HepG2 (cell line): ENCODE results near the gene FSIP1. TPM values are rescaled to one million over a fixed set of nuclear protein-coding genes. Genes with fewer than 3 reads are reported as not detected.

Source experiments
- BORCS8-MEF2B ChIP-seq: sonication (generic); formaldehyde crosslinking; IDR thresholded peaks from 2 replicates; pipeline ENCODE4 v1.8.0; 2022; ENCODE audit warnings: mild to moderate bottlenecking, missing genetic modification reagents
- MED13 ChIP-seq: sonication (generic); formaldehyde crosslinking; IDR thresholded peaks from 2 replicates; pipeline ENCODE4 v1.5.0; 2020; ENCODE audit warnings: missing genetic modification reagents
- ZNF607 ChIP-seq: sonication (generic); formaldehyde crosslinking; IDR thresholded peaks from 2 replicates; pipeline ENCODE4 v1.5.1; 2020; ENCODE audit warnings: missing genetic modification reagents, mild to moderate bottlenecking, borderline replicate concordance
- polyA plus RNA-seq, 8 experiments: library from polyadenylated mRNA; depleted of rRNA in 3 of 8; stranded (reverse) in 7 of 8; unstranded in 1 of 8; fragments of >200 nt; fragmentation: Illumina TruSeq in 4 of 8; extraction: Trizol in 4 of 8; gene quantifications; 2 replicates each; pipeline versions ENCODE4 v1.2.1 to v1.2.3, GENCODE V29; 2011 to 2016; ENCODE audit warnings: low read depth in 4 of 8, missing spikeins in 1 of 8, mixed read lengths in 1 of 8; ENCODE audit not compliant: insufficient read depth in 1 of 8
- total RNA-seq, 5 experiments: library from RNA; depleted of rRNA; stranded (reverse); fragments of >200 nt; fragmentation: Illumina TruSeq; extraction: Trizol; gene quantifications; 2 replicates each; pipeline ENCODE4 v1.2.3, GENCODE V29; 2016; ENCODE audit warnings: low read depth in 1 of 5
- TF ChIP-seq, protein P1 (sequence below): sonication (generic); formaldehyde crosslinking; IDR thresholded peaks from 2 replicates; pipeline ENCODE4 v1.4.0; 2020; ENCODE audit warnings: missing genetic modification reagents, borderline replicate concordance
- TF ChIP-seq, protein P2 (sequence below): sonication (generic); formaldehyde crosslinking; IDR thresholded peaks from 2 replicates; pipeline ENCODE4 v1.8.1; 2023; ENCODE audit warnings: missing genetic modification reagents, mild to moderate bottlenecking, borderline replicate concordance
- TF ChIP-seq, protein P3 (sequence below): sonication (generic); formaldehyde crosslinking; IDR thresholded peaks from 2 replicates; pipeline ENCODE4 v1.4.0; 2020; ENCODE audit warnings: mild to moderate bottlenecking, missing genetic modification reagents
- TF ChIP-seq, protein P4 (sequence below): sonication (generic); formaldehyde crosslinking; IDR thresholded peaks from 2 replicates; pipeline ENCODE4 v1.8.1; 2023; ENCODE audit warnings: mild to moderate bottlenecking, missing genetic modification reagents, borderline replicate concordance

FSIP1 gene
- total and polyA plus RNA-seq, 2 of the 13 experiments (the other 11 are each of a cell fraction or from before 2014, with no cell fraction given) = 0.18 TPM; not detected in 1

DNA sequence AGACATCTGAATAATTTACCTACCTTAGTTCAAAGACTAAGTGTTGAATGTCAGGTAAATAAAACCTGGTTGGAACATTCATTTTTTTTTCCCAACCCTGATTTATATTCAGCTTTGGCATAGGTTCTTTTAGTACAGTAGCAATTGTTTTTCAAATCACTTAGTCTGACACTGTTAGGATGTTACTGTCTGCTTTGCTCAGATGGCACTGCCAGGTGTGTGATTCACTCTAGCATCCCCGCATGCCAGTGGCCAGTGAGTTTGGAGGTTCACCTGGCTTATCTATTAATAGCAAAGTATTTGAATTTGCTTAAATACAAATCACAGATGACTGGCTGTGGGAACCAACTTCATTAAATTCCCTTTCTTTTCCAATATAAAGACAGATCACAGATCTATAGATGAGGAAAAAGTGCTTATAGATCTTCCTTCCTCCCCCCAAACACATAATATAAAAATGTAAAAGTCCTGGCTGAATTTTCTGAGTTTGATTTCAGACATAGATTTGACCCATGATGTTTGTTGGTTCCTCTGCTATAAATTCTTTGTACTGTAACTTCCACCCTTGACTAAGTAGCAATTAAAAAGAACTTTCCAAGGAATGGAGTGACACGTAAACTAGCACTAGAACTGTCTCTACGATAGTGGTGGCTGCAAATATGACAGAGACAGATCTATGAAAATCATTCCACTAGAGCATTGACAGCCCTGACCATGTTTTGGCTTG lies 197.8 kb downstream of the FSIP1 start (continued):
- TF ChIP-seq, protein P1, sequence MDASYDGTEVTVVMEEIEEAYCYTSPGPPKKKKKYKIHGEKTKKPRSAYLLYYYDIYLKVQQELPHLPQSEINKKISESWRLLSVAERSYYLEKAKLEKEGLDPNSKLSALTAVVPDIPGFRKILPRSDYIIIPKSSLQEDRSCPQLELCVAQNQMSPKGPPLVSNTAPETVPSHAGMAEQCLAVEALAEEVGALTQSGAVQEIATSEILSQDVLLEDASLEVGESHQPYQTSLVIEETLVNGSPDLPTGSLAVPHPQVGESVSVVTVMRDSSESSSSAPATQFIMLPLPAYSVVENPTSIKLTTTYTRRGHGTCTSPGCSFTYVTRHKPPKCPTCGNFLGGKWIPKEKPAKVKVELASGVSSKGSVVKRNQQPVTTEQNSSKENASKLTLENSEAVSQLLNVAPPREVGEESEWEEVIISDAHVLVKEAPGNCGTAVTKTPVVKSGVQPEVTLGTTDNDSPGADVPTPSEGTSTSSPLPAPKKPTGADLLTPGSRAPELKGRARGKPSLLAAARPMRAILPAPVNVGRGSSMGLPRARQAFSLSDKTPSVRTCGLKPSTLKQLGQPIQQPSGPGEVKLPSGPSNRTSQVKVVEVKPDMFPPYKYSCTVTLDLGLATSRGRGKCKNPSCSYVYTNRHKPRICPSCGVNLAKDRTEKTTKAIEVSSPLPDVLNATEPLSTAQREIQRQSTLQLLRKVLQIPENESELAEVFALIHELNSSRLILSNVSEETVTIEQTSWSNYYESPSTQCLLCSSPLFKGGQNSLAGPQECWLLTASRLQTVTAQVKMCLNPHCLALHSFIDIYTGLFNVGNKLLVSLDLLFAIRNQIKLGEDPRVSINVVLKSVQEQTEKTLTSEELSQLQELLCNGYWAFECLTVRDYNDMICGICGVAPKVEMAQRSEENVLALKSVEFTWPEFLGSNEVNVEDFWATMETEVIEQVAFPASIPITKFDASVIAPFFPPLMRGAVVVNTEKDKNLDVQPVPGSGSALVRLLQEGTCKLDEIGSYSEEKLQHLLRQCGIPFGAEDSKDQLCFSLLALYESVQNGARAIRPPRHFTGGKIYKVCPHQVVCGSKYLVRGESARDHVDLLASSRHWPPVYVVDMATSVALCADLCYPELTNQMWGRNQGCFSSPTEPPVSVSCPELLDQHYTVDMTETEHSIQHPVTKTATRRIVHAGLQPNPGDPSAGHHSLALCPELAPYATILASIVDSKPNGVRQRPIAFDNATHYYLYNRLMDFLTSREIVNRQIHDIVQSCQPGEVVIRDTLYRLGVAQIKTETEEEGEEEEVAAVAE (CRISPR knock-in tag) = no peak
- TF ChIP-seq BORCS8-MEF2B (CRISPR knock-in tag) (no peak), MED13 (CRISPR knock-in tag) (no peak), ZNF607 (CRISPR knock-in tag) (no peak)
- TF ChIP-seq, protein P2, sequence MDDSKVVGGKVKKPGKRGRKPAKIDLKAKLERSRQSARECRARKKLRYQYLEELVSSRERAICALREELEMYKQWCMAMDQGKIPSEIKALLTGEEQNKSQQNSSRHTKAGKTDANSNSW (CRISPR knock-in tag) = no peak
- TF ChIP-seq, protein P3, sequence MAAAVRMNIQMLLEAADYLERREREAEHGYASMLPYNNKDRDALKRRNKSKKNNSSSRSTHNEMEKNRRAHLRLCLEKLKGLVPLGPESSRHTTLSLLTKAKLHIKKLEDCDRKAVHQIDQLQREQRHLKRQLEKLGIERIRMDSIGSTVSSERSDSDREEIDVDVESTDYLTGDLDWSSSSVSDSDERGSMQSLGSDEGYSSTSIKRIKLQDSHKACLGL (CRISPR knock-in tag) = no peak
- TF ChIP-seq, protein P4, sequence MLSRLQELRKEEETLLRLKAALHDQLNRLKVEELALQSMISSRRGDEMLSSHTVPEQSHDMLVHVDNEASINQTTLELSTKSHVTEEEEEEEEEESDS = no peak
